MM.1S (cell line): ENCODE measurements around the gene ABCC3.

Experiments
- DNase-seq: peaks from one replicate; pipeline ENCODE4 v3.0.0-alpha.2; 2015
- H2AFZ ChIP-seq: fragments of 300-600 bp; sonication (generic); 2 replicates; pipeline ENCODE4 v1.6.0; 2016; ENCODE audit warnings: antibody characterized with exemption, low read length
- H3F3A ChIP-seq: fragments of 300-600 bp; sonication (generic); 2 replicates; pipeline ENCODE4 v1.6.1; 2016; ENCODE audit warnings: mild to moderate bottlenecking, antibody characterized with exemption, low read length, moderate library complexity, mixed read lengths; ENCODE audit not compliant: insufficient read depth
- H3K27ac ChIP-seq: fragments of 300-600 bp; sonication (generic); 2 replicates; pipeline ENCODE4 v1.5.1; 2016; ENCODE audit warnings: mild to moderate bottlenecking, low read length
- H3K27me3 ChIP-seq: fragments of 300-600 bp; sonication (generic); replicated peaks from 2 replicates; pipeline ENCODE4 v1.6.0; 2016; ENCODE audit warnings: low read length; ENCODE audit not compliant: insufficient read depth
- H3K36me3 ChIP-seq: fragments of 300-600 bp; sonication (generic); replicated peaks from 2 replicates; pipeline ENCODE4 v1.6.1; 2016; ENCODE audit warnings: mild to moderate bottlenecking, low read length, mixed read lengths; ENCODE audit not compliant: insufficient read depth
- H3K4me1 ChIP-seq: fragments of 300-600 bp; sonication (generic); 2 replicates; pipeline ENCODE4 v1.6.1; 2016; ENCODE audit warnings: low read length, mixed read lengths
- H3K4me2 ChIP-seq: fragments of 300-600 bp; sonication (generic); 2 replicates; pipeline ENCODE4 v1.6.0; 2016; ENCODE audit warnings: low read depth, low read length
- H3K4me3 ChIP-seq: fragments of 300-600 bp; sonication (generic); 2 replicates; pipeline ENCODE4 v1.5.1; 2016; ENCODE audit warnings: low read length, mixed read lengths
- H3K79me2 ChIP-seq: fragments of 300-600 bp; sonication (generic); 2 replicates; pipeline ENCODE4 v1.6.1; 2016; ENCODE audit warnings: mixed run types, low read length, mixed read lengths
- H3K9ac ChIP-seq: fragments of 300-600 bp; sonication (generic); 2 replicates; pipeline ENCODE4 v1.6.1; 2016; ENCODE audit warnings: low read length, mixed read lengths
- H3K9me2 ChIP-seq: fragments of 300-600 bp; sonication (generic); replicated peaks from 2 replicates; pipeline ENCODE4 v1.6.1; 2016; ENCODE audit warnings: mild to moderate bottlenecking, low read length, mixed read lengths; ENCODE audit not compliant: insufficient read depth
- H3K9me3 ChIP-seq: fragments of 300-600 bp; sonication (generic); replicated peaks from 2 replicates; pipeline ENCODE4 v1.6.1; 2016; ENCODE audit warnings: mild to moderate bottlenecking, low read length, mixed read lengths; ENCODE audit not compliant: insufficient read depth
- H4K20me1 ChIP-seq: fragments of 300-600 bp; sonication (generic); 2 replicates; pipeline ENCODE4 v1.6.1; 2016; ENCODE audit warnings: mild to moderate bottlenecking, low read length, moderate library complexity, mixed read lengths; ENCODE audit not compliant: insufficient read depth
- EZH2 ChIP-seq: fragments of 300-600 bp; sonication (generic); optimal IDR thresholded peaks from 2 replicates; pipeline ENCODE3; 2017; ENCODE audit warnings: low read depth, mild to moderate bottlenecking, antibody characterized with exemption, low read length, mixed read lengths
- EZH2phosphoT487 ChIP-seq: fragments of 300-600 bp; sonication (generic); IDR thresholded peaks from 2 replicates; pipeline ENCODE4 v1.6.1; 2018; ENCODE audit warnings: antibody characterized with exemption, low read length
- TF ChIP-seq, protein P1 (sequence below): fragments of 300-600 bp; sonication (generic); IDR thresholded peaks from 2 replicates; pipeline ENCODE4 v1.5.1; 2016; ENCODE audit warnings: antibody characterized with exemption, low read length, mixed read lengths

Gene ABCC3

DNA sequence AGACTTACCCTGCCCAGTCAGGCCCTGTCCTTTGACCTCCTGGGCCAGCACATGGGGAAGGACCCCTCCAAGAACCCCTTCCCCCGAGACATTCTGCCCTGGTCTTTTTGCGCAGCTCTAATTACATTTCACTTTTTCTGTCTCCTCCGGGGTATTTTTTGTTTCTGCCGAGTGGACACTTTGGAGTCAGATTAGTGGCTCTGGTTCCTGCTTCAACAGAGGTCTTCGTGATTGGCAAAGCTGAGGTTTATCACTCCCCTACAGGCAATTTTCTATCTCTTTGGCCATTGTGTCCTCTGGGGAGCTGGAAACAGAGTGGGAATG, 49.6 kb downstream of the ABCC3 start:
- H3K27me3 ChIP-seq = 0 out of 2 replicates have a peak, but pooled peaks cover 8% of the 10 kb centered on the region
- H3K4me3 ChIP-seq = no peak overlapping the region
- no peaks in the 10 kb centered on the region for H3K79me2 ChIP-seq
- H3K27ac ChIP-seq = no peak overlapping the region
- TF ChIP-seq EZH2phosphoT487 = no peak
- TF ChIP-seq EZH2 = no peak
- TF ChIP-seq, protein P1, sequence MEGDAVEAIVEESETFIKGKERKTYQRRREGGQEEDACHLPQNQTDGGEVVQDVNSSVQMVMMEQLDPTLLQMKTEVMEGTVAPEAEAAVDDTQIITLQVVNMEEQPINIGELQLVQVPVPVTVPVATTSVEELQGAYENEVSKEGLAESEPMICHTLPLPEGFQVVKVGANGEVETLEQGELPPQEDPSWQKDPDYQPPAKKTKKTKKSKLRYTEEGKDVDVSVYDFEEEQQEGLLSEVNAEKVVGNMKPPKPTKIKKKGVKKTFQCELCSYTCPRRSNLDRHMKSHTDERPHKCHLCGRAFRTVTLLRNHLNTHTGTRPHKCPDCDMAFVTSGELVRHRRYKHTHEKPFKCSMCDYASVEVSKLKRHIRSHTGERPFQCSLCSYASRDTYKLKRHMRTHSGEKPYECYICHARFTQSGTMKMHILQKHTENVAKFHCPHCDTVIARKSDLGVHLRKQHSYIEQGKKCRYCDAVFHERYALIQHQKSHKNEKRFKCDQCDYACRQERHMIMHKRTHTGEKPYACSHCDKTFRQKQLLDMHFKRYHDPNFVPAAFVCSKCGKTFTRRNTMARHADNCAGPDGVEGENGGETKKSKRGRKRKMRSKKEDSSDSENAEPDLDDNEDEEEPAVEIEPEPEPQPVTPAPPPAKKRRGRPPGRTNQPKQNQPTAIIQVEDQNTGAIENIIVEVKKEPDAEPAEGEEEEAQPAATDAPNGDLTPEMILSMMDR = no peak
- H3K36me3 ChIP-seq = no peaks in the 10 kb centered on the region
- H3K4me2 ChIP-seq = no peak overlapping the region
- no peak overlapping the region for H2AFZ ChIP-seq
- H3K4me1 ChIP-seq = no peaks in the 10 kb centered on the region
- H3K9me3 ChIP-seq = no peaks in the 10 kb centered on the region
- H3K9me2 ChIP-seq = no peaks in the 10 kb centered on the region
- H3F3A ChIP-seq = no peaks in the 10 kb centered on the region
- H4K20me1 ChIP-seq = no peaks in the 10 kb centered on the region
- H3K9ac ChIP-seq = no peak overlapping the region
- DNase-seq = no peak

DNA sequence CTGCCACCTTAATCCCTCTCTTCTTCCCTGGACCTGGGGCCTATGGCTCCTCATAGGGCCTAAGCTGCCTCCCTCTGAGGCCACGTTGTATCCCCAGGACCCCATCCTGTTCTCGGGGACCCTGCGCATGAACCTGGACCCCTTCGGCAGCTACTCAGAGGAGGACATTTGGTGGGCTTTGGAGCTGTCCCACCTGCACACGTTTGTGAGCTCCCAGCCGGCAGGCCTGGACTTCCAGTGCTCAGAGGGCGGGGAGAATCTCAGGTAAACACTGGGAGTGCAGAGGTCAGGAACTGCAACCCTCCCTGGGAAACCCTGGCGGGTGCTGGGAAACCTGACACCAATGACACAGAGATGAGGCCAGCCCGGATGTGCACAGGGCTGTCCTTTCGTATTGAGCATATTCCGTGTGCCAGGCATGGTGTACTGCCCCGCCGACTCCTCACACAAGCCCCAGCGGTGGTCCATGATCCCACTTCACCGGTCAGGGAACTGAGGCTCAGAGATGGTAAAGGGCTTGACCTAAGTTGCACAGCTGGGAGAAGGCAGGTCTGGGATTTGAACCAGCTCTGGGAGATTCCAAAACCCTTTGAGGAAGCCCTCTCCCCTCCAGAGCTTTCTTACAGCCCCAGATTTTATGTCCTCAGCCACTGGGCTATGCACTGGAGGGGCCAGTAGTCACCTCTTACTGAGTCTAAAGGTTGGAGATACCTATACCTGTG, 50.1 kb downstream of the ABCC3 start:
- H3K79me2 ChIP-seq = no peaks in the 10 kb centered on the region
- H3F3A ChIP-seq = no peaks in the 10 kb centered on the region
- no peaks in the 10 kb centered on the region for H3K4me1 ChIP-seq
- H3K9me3 ChIP-seq = no peaks in the 10 kb centered on the region
- no peak overlapping the region for H3K27ac ChIP-seq
- H2AFZ ChIP-seq = no peak overlapping the region
- no peak overlapping the region for H3K9ac ChIP-seq
- H3K27me3 ChIP-seq = 0 out of 2 replicates have a peak, but pooled peaks cover 8% of the 10 kb centered on the region
- no peak for DNase-seq
- TF ChIP-seq, protein P1 = no peak
- no peak for TF ChIP-seq EZH2
- no peak for TF ChIP-seq EZH2phosphoT487
- no peaks in the 10 kb centered on the region for H4K20me1 ChIP-seq
- no peaks in the 10 kb centered on the region for H3K9me2 ChIP-seq
- H3K36me3 ChIP-seq = no peaks in the 10 kb centered on the region
- no peak overlapping the region for H3K4me2 ChIP-seq
- H3K4me3 ChIP-seq = no peak overlapping the region

DNA sequence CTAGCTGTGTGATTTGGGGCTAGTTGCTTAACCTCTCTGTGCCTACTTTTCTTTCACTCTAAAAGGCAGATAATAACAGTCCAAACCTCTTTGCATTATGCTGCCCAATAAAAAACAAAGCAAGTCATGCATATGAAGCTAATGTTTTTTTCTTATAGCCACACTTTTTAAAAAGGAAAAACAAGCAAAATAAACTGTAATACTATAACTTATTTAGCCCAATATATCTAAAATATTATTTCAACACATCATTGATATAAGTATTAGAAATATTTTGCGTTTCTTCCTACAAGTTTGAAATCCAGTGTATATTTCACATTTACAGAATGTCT, 50.6 kb downstream of the ABCC3 start:
- no peak overlapping the region for H3K4me2 ChIP-seq
- no peaks in the 10 kb centered on the region for H3K4me1 ChIP-seq
- no peak overlapping the region for H3K4me3 ChIP-seq

More for the DNA sequence above, 50.6 kb downstream of the ABCC3 start:
- H3F3A ChIP-seq = no peaks in the 10 kb centered on the region
- H3K9me2 ChIP-seq = no peaks in the 10 kb centered on the region
- TF ChIP-seq EZH2phosphoT487 (no peak), EZH2 (no peak)
- TF ChIP-seq, protein P1 = no peak
- no peaks in the 10 kb centered on the region for H3K36me3 ChIP-seq
- no peaks in the 10 kb centered on the region for H4K20me1 ChIP-seq
- no peak overlapping the region for H2AFZ ChIP-seq
- H3K27me3 ChIP-seq = 0 out of 2 replicates have a peak, but pooled peaks cover 8% of the 10 kb centered on the region
- no peak overlapping the region for H3K27ac ChIP-seq
- no peaks in the 10 kb centered on the region for H3K79me2 ChIP-seq
- DNase-seq = no peak
- H3K9ac ChIP-seq = no peak overlapping the region
- no peaks in the 10 kb centered on the region for H3K9me3 ChIP-seq
